HG02588 (cell line): ENCODE data around the gene MANBA.

Source experiments
- ATAC-seq: cut with Tn5 transposase; IDR thresholded peaks from one replicate; pipeline ENCODE4 v1.9.1; 2021; ENCODE audit warnings: mild to moderate bottlenecking, moderate library complexity; ENCODE audit not compliant: unreplicated experiment

Gene MANBA

DNA sequence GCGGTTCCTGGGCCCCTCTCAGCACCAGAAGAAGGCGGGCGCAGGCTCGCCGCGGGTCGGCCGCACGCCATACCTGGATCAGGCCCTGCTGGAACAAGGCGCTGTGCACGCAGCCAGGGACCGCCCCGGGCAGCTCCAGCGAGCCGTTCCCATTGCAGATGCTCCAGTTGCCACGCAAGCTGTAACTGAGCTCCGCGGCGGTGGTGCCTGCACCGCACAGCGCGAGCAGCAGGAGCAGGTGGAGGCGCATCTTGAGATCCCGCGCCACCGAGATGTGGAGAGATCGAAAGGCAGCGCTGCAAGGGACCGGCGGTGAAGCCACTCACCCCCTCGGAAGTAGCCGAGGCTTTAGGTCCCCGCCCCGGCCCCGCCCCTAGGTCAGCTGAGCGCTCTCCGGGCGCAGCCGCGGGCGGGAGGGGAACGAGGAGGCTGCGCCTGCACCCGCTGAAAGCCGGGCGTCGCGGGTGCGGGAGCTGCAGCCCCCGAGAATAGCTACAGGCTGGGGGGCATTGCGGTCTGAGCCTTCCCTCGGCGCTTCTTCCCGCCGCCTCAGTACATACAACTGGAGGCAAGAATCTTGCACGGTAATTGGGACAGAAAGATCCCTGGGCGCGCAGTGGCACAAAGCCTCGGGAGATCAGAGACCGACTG, at the start of gene MANBA:
Gene MANBA (minus strand): TSS at position 324 of the 651 bp plus-strand sequence. CDS start 74 bp downstream, at position 250.
- ATAC-seq: peak; percentile 92

- ATAC-seq: no peak
Observed at GRCh38 chr4:102809691-102810090, 48.9 kb upstream of the MANBA start.

DNA sequence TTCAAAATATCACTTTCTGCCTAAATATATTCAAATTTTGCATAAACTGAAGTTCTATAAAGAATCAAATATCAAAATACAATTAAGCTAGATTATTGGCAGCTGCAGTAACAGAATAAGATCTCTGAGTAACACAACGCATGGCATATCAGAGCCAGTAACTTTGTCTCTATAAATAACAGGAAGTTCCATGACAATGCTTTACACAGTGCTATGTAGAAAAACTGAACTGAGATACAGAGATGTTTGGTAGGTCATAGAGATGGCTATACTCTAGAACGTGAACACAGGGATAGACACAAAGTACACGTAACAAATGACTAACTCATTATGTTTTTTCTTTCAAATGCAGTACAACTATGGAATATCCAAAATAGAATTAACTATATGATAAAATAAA, 48.4 kb upstream of the MANBA start:
- ATAC-seq: peak; percentile 57

- ATAC-seq: no peak
Observed at GRCh38 chr4:102808009-102808408, 47.2 kb upstream of the MANBA start.

DNA sequence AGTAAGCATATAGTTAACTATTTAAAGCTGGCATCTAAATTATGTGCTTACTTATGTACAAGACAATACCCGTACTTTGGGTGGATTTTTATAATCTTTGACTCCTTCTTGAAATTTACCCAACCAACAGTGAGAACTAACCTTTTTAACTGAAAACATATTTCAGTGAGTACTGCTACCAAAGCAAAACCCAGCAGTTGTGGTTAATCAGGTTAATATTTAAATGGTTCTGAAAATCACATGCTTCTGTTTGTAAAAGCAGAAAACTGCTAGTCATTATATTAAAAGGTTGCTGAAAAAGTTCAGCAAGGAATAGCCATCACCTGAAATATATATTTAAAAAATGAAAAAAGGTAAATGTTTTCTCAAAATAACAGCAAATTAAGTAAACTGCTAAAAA, 46.6 kb upstream of the MANBA start:
- peak; percentile 45 for ATAC-seq

GRCh38 chr4:102799816-102800215, 39.0 kb upstream of the MANBA start:
- no peak for ATAC-seq

- ATAC-seq: no peak
Observed at GRCh38 chr4:102794999-102795398, 34.2 kb upstream of the MANBA start.

- ATAC-seq: no peak
Observed at GRCh38 chr4:102792361-102792936, 31.7 kb upstream of the MANBA start.

DNA sequence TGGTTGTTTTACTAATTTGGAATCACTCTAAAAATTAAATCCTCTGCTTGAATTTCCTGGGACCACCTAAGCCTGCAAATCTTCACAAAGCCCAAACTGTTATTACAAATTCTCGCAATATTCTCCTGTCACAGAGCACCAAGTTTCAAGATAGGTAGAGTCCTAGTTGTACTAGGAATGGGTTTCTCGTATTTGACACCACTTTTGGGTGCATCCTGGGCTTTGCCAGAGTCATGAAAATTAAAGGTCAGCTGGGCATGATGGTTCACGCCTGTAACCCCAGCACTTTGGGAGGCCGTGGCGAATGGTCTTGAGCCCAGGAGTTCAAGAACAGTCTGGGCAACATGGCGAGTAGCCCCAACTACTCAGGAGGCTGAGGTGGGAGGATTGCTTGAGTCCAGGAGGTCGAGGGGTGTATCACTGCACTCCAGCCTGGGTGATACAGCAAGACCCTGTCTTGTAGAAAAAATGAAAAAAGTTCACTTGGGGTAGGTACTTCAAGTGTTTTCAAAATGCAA, 30.6 kb upstream of the MANBA start:
- no peak for ATAC-seq

DNA sequence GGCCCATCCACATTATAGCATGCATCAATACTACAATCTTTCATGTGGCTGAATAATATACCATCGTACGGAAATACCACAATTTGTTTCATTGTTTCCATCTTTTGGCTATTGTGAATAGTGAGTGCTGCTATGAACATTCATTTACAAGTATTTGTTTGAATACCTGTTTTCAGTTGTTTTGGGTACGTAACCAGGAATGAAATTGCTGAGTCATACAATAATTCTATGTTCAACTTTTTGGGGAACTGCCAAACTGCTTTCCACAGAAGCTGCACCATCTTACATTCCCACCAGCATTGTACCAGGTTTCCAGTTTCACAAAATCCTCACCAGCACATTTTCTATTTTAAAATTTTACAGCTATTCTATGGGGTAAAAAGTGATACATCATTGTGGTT, 28.5 kb upstream of the MANBA start:
- ATAC-seq: no peak

- no peak for ATAC-seq
Observed at GRCh38 chr4:102787944-102788343, 27.2 kb upstream of the MANBA start.

GRCh38 chr4:102787096-102787881, 26.5 kb upstream of the MANBA start:
- no peak for ATAC-seq

DNA sequence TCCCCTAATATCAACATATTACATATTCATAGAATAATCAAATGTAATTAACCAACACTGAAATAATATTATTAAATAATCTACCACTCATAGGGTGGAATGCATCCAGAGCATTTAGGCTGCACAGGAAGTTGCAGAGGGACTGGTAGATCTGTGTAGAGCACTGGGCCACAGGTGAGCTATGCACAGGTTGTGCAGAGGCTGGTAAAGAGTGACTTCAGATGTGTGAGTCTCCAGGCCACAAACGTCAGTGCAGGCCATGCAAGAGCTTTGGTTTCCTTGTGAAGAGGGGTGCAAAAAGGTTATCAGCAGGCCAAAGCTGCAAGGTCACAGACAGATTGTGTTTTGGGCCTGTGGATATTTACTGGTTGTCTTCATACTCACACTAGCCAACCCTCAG, 25.5 kb upstream of the MANBA start:
- ATAC-seq: no peak

- no peak for ATAC-seq
Observed at GRCh38 chr4:102783006-102783405, 22.2 kb upstream of the MANBA start.

GRCh38 chr4:102781570-102781969, 20.8 kb upstream of the MANBA start:
- no peak for ATAC-seq

DNA sequence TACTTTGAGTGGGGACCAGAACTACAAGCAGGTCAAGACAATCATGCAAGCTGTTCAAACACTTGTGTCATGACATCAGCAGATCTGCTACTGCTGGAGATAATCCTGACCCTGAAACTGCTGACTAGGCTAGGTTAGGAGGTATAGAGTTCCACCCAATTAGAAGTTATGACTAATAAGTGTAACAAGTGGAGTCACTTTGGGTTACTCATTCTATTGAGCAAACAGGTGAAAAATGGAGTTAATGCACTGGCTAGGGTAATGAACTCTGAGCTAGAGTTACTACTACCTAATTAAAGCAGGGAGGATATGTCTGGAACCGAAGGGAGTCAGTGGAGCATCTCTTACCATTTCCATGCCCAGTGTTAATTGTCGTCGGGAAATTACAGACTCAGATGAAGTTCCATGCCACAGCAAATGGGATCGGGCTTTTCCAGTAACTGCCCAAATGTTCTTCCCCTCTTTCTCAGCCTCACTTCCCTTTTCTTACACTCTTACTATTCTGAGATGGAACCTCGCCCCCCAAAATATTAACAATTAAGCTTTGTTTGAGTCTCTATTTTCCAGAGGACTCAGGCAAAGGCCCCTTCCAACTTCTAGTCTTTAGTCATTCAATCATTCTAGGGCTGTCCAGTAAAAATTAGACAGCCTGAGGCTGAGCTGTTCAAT, 19.8 kb upstream of the MANBA start:
- peak; percentile 40 for ATAC-seq

DNA sequence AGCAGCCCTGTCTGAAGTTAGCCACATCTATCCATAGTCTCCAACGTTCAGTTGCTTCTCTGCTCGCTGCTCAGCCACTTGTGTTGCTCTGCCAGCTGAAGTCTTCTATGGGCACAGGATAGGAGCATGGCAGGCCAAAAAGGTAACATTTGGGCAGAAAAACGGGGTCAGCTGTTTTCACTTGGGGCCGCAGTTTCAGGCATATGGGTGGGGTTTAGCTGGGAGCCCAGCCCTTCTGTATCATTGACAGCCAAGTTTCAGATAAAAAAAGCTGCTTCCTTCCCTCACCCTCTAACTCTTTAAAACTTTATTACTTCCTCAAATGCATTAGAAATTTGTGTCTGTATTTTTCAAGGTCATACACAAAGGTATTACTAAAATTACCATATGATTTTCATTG, 18.4 kb upstream of the MANBA start:
- ATAC-seq: no peak

GRCh38 chr4:102778720-102779119, 18.0 kb upstream of the MANBA start:
- ATAC-seq: no peak

- no peak for ATAC-seq
Observed at GRCh38 chr4:102775805-102776204, 15.0 kb upstream of the MANBA start.

DNA sequence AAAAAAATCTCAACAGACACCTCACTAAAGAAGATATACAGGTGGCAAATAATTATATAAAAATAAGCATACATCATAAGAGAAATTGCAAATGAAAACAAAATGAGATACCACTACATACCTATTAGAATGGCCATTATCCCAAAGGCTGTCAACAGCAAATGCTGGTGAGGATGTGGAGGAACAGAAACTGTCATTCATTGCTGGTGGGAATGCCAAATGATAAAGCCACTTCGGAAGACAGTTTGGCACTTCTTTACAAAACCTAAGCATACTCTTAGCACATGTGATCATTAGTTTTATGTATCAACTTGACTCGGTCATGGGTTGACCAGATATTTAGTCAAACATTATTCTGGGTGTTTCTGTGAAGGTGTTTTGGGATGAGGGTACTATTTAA, 13.5 kb upstream of the MANBA start:
- no peak for ATAC-seq

DNA sequence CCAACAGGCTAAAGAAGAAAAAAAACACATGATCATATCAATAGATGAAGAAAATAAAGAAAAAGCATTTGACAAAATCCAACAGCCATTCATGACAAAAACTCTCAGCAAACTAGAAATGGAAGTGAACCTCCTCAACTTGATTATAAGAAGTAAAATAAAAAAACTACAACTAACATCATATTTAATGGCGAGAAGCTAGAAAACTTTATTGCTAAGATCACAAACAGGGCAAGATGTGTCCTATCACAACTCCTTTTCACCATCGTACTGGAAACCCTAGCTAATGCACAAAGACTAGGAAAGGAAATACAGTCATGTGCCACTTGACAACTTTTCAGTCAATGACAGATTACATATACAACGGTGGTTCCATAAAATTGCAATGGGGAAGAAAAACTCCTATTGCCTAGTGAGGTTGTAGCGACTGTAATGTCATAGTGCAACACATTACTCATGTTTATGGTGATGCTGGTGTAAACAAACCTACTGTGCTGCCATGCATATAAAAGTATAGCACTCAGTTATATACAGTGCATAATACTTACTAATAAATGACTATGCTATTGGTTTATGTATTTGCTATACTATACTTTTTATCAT, 12.1 kb upstream of the MANBA start:
- no peak for ATAC-seq
